Type B pancreatic cell (in vitro differentiated cells): ENCODE results near the gene FILIP1L. TPM values are rescaled to one million over a fixed set of nuclear protein-coding genes. Genes with fewer than 3 reads are reported as not detected.

Source experiments
- DNase-seq: peaks from one replicate; pipeline ENCODE4 v3.0.0; 2021; ENCODE audit warnings: mixed read lengths; ENCODE audit not compliant: unreplicated experiment; ENCODE audit errors: extremely low spot score
- H3K27ac Mint-ChIP-seq: 2 replicates; pipeline ENCODE4 v1.8.0; 2021; ENCODE audit warnings: mild to moderate bottlenecking, mixed read lengths
- H3K27me3 Mint-ChIP-seq: 2 replicates; pipeline ENCODE4 v1.8.0; 2021; ENCODE audit warnings: mixed read lengths
- H3K36me3 Mint-ChIP-seq: 2 replicates; pipeline ENCODE4 v1.8.0; 2021; ENCODE audit warnings: mixed read lengths
- H3K4me1 Mint-ChIP-seq: one replicate; pipeline ENCODE4 v1.8.0; 2021; ENCODE audit warnings: mixed read lengths; ENCODE audit not compliant: unreplicated experiment
- H3K4me3 Mint-ChIP-seq: 2 replicates; pipeline ENCODE4 v1.8.0; 2021; ENCODE audit warnings: mild to moderate bottlenecking, mixed read lengths
- H3K9me3 Mint-ChIP-seq: 2 replicates; pipeline ENCODE4 v1.8.0; 2021; ENCODE audit warnings: mixed read lengths
- total RNA-seq: library from RNA; stranded (reverse); gene quantifications from 2 replicates; pipeline ENCODE4 v1.2.1, GENCODE V29; 2021; ENCODE audit warnings: low replicate concordance
- TF ChIP-seq, protein P1 (sequence below): fragments of 200-600 bp; sonication (generic); conservative IDR thresholded peaks from 2 replicates; pipeline ENCODE4 v1.5.0; 2021; ENCODE audit warnings: antibody characterized with exemption, mild to moderate bottlenecking

Gene FILIP1L
- total RNA-seq, 1 donor from 2014 or later, result 30.6 TPM

DNA sequence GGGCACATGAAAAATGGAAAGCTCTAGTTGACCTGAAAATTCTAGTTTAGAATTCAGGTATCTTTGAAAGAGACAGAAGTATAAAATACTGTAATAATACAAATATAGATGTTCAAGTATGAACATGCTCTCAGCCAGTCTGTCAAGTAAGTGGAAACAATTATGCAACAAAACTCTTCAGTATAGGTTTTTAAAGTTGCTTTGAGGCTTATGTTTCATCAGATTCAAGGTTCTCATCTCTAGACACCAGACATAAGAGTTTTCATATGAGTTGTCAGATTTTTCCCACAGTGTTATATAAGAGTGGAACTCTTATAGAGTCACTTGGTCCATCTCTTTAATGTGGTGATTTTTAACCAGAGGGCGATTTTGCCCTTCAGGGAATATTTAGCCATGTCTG, 274.7 kb downstream of the FILIP1L start:
- H3K9me3 Mint-ChIP-seq, result no peaks in the 10 kb centered on the region
- no peaks in the 10 kb centered on the region for H3K36me3 Mint-ChIP-seq
- DNase-seq, result no peak
- TF ChIP-seq, protein P1, sequence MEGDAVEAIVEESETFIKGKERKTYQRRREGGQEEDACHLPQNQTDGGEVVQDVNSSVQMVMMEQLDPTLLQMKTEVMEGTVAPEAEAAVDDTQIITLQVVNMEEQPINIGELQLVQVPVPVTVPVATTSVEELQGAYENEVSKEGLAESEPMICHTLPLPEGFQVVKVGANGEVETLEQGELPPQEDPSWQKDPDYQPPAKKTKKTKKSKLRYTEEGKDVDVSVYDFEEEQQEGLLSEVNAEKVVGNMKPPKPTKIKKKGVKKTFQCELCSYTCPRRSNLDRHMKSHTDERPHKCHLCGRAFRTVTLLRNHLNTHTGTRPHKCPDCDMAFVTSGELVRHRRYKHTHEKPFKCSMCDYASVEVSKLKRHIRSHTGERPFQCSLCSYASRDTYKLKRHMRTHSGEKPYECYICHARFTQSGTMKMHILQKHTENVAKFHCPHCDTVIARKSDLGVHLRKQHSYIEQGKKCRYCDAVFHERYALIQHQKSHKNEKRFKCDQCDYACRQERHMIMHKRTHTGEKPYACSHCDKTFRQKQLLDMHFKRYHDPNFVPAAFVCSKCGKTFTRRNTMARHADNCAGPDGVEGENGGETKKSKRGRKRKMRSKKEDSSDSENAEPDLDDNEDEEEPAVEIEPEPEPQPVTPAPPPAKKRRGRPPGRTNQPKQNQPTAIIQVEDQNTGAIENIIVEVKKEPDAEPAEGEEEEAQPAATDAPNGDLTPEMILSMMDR, result no peak
- H3K4me1 Mint-ChIP-seq, result peaks cover 9% of the 10 kb centered on the region
- H3K4me3 Mint-ChIP-seq, result no peak overlapping the region
- no peaks in the 10 kb centered on the region for H3K27me3 Mint-ChIP-seq
- no peak overlapping the region for H3K27ac Mint-ChIP-seq

DNA sequence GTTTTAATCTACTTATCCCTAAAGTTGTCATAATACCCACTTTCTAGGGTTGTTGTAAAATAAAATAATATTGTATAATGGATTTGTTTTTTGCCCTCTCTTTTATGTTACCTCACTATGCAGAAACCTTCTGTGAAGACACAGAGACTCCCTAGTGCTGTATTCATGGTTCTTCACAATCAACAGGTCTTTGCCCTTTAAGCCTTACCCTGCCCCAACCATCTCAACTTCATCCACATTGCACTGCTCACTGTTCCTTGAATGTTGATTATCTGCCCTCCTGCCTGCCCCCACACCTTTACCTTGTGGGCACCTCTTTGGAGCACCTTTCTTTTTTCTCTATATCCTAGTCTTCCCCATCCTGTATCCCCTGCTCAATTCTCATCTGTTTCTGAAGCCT, 275.5 kb downstream of the FILIP1L start:
- Mint-ChIP-seq H3K36me3 (no peaks in the 10 kb centered on the region), H3K9me3 (no peaks in the 10 kb centered on the region), H3K27ac (no peak overlapping the region), H3K4me1 (peaks cover 9% of the 10 kb centered on the region), H3K4me3 (no peak overlapping the region), H3K27me3 (no peaks in the 10 kb centered on the region)
- TF ChIP-seq, protein P1, result no peak
- no peak for DNase-seq

DNA sequence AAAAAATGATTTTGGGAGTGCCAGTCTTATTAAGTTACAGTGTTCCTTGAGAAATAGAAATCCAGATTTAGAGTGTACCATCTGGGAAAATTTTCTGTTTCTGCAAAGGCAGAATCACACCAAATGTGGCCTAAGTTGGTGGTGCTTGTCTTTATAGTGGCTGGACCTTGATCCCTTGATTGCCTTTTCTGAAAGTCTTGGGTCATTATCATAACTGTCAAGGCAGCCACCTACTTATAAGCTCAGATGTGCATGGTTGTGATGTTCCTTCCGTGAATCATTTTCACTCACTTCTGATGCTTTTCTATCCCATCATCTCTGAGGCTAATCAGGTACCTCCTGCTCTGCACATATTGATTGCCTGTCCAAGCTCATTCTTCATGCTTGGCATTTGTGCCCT, 276.6 kb downstream of the FILIP1L start:
- no peaks in the 10 kb centered on the region for H3K9me3 Mint-ChIP-seq
- H3K27me3 Mint-ChIP-seq, result no peaks in the 10 kb centered on the region
- H3K27ac Mint-ChIP-seq, result no peak overlapping the region
- peaks cover 6% of the 10 kb centered on the region for H3K4me1 Mint-ChIP-seq
- no peaks in the 10 kb centered on the region for H3K36me3 Mint-ChIP-seq
- no peak for DNase-seq
- no peak overlapping the region for H3K4me3 Mint-ChIP-seq
- TF ChIP-seq, protein P1, result no peak

DNA sequence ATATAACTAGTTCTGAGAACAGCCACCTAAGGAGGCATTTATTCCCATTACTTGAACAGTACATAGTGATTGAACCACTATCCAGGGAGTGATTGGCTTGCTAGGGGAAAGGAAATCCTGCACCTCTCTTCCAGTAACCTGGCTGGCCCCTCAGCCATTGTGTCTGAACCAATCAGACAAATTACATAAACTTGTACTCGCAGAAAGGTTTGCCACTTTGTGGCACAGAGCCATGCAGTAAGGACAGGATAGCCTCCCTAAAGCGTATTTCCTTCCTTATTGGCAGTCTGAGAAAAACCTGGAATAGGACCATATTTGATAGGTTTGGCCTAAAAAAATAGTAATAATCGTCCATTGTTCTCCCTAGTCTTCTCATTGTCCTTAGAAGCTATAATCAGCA, 277.6 kb downstream of the FILIP1L start:
- no peaks in the 10 kb centered on the region for H3K9me3 Mint-ChIP-seq

DNA sequence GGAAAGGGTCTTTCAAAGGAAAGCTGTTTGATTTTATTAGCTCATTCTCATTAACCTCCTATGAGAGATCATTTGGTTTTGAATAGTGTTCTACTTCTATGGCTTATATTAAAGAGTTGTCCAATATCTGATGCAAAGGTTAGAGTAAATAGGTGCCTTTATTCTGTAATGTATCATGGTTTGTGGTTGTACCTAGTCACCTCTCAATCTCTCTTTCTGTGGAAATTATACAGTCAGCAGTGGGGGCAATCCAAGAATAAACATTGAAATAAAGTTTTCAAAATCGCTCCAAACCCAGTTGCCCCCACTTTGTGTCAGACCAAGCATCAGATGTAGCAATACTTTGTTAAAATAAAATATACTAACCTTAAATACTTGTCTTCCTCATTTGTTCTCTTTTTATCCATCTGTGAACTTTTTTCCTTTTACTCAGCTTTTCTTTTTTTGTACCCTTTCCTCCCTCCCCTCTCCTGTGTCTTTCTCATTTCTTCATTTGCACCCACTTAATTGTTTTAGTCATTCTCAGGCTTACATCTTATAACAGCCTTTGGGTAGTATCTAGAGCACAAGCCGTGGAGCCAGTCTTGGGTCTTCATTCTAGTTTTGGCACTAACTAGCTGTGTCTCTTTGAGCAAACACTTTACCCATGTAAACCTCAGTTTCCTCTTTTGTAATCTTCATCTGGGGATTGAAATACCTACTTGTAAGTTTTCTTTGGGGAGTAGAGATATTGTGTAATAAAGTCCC, 279.9 kb downstream of the FILIP1L start:
- peaks cover 6% of the 10 kb centered on the region for H3K4me1 Mint-ChIP-seq
- no peak for DNase-seq
- TF ChIP-seq, protein P1, result no peak
- H3K27ac Mint-ChIP-seq, result no peak overlapping the region
- H3K4me3 Mint-ChIP-seq, result no peak overlapping the region
- H3K9me3 Mint-ChIP-seq, result no peaks in the 10 kb centered on the region
- no peaks in the 10 kb centered on the region for H3K36me3 Mint-ChIP-seq
- no peaks in the 10 kb centered on the region for H3K27me3 Mint-ChIP-seq

More for the DNA sequence above, 277.6 kb downstream of the FILIP1L start:
- Mint-ChIP-seq H3K27ac (no peak overlapping the region), H3K27me3 (no peaks in the 10 kb centered on the region), H3K36me3 (no peaks in the 10 kb centered on the region), H3K4me1 (peaks cover 6% of the 10 kb centered on the region), H3K4me3 (no peak overlapping the region)
- no peak for DNase-seq
- TF ChIP-seq, protein P1, result no peak
